Omental fat pad (tissue), 4 donors: ENCODE data around the gene ACTA1. TPM values are rescaled to one million over a fixed set of nuclear protein-coding genes. Genes with fewer than 3 reads are reported as not detected.
"Not testable (repeated sequence)": the region's sequence is repeated elsewhere in the genome, so short reads cannot be mapped to it uniquely, and the experiment has no call there.

ENCODE experiments used
- ATAC-seq: fragments of 150-250 bp; one replicate; pipeline ENCODE4 v1.9.1; 2016; ENCODE audit warnings: mild to moderate bottlenecking, moderate library complexity; ENCODE audit not compliant: low FRiP score
- DNase-seq: peaks from one replicate; pipeline ENCODE4 v3.0.0-alpha.2; 2019; ENCODE audit warnings: low spot score
- total RNA-seq, 4 donors: library from RNA; depleted of rRNA; stranded (reverse); fragments of >200 nt; gene quantifications; one replicate each; pipeline ENCODE4 v1.1.0, GENCODE V29; 2016
- TF ChIP-seq, protein P1 (sequence below), 3 donors: fragments of 450-650 bp; IDR thresholded peaks; one replicate each; pipeline ENCODE4 v1.5.1; 2016 to 2017; ENCODE audit warnings: antibody characterized with exemption in 3 of 3, mild to moderate bottlenecking in 3 of 3, moderate library complexity in 2 of 3

ACTA1 gene
- total RNA-seq, 4 donors from 2014 or later, result 0.56 TPM; not detected in 3

GRCh38 chr1:229420224-229420623, 13.7 kb downstream of the ACTA1 start:
- TF ChIP-seq, protein P1, sequence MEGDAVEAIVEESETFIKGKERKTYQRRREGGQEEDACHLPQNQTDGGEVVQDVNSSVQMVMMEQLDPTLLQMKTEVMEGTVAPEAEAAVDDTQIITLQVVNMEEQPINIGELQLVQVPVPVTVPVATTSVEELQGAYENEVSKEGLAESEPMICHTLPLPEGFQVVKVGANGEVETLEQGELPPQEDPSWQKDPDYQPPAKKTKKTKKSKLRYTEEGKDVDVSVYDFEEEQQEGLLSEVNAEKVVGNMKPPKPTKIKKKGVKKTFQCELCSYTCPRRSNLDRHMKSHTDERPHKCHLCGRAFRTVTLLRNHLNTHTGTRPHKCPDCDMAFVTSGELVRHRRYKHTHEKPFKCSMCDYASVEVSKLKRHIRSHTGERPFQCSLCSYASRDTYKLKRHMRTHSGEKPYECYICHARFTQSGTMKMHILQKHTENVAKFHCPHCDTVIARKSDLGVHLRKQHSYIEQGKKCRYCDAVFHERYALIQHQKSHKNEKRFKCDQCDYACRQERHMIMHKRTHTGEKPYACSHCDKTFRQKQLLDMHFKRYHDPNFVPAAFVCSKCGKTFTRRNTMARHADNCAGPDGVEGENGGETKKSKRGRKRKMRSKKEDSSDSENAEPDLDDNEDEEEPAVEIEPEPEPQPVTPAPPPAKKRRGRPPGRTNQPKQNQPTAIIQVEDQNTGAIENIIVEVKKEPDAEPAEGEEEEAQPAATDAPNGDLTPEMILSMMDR (IDR thresholded peaks at IDR 0.05), result no peak
- ATAC-seq (no peak), DNase-seq (no peak)

DNA sequence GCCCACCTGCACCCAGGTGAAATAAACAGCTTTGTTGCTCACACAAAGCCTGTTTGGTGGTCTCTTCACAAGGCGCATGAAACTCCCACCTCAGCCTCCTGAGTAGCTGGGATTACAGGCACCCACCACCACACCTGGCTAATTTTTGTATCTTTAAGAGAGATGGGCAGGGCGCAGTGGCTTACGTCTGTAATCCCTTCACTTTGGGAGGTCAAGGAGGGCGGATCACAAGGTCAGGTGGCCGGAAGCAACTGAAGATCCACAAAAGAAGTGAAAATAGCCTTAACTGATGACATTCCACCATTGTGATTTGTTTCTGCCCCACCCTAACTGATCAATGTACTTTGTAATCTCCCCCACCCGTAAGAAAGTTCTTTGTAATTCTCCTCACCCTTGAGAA, 15.3 kb downstream of the ACTA1 start:
- not testable (repeated sequence) for DNase-seq, ATAC-seq

DNA sequence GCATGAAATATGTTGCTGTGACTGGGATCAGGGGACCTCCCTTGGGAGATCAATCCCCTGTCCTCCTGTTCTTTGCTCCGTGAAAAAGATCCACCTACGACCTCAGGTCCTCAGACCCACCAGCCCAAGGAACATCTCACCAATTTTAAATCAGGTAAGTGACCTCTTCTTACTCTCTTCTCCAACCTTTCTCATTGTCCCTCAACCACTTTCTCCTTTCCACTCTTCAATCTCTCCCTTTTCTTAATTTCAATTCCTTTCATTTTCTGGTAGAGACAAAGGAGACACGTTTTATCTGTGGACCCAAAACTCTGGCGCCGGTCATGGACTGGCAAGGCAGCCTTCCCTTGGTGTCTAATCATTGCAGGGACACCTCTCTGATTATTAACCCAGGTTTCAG, 21.1 kb downstream of the ACTA1 start:
- not testable (repeated sequence) for ATAC-seq, DNase-seq

GRCh38 chr1:229412056-229412455, 21.8 kb downstream of the ACTA1 start:
- DNase-seq (no peak), ATAC-seq (no peak)
- TF ChIP-seq, protein P1 (IDR thresholded peaks at IDR 0.05), result no peak

DNA sequence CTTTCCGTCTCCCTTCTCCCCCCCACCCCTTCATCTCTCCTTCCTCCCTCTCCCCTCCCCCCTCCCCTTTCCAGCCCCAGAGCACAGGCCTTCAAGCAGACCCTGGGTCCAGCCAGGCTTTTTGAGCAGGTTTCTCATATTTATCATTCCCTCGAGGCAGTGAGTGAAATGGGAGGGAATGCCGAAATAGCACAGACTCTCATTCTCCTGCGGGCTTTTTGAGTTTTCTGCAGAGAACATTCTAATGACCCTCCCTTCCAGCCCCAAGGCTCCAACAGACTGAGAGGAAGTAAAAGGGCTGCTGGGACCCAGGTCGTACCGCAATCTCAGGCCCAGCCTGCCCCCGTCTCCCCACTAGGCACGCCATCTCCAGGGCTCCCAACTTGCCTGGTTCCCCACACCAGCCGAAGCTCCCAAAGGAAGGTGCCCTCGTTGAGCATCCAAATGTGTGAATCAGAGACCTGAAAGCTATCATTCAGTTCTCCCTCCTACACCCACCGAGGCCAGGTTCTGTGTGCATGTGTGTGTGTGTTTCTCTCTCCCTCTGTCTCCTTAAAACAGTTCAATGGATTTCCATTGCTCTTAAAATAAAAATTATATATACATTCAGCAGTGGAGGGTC, 22.3 kb downstream of the ACTA1 start:
- ATAC-seq (no peak), DNase-seq (no peak)
- TF ChIP-seq, protein P1 (IDR thresholded peaks at IDR 0.05), result no peak

GRCh38 chr1:229410692-229411433, 23.0 kb downstream of the ACTA1 start:
- ATAC-seq (peak; percentile 91), DNase-seq (no peak)
- TF ChIP-seq, protein P1 (IDR thresholded peaks at IDR 0.05), result no peak

GRCh38 chr1:229410370-229410691, 23.6 kb downstream of the ACTA1 start:
- no peak for ATAC-seq
- DNase-seq, result no peak
- TF ChIP-seq, protein P1 (IDR thresholded peaks at IDR 0.05), result no peak

DNA sequence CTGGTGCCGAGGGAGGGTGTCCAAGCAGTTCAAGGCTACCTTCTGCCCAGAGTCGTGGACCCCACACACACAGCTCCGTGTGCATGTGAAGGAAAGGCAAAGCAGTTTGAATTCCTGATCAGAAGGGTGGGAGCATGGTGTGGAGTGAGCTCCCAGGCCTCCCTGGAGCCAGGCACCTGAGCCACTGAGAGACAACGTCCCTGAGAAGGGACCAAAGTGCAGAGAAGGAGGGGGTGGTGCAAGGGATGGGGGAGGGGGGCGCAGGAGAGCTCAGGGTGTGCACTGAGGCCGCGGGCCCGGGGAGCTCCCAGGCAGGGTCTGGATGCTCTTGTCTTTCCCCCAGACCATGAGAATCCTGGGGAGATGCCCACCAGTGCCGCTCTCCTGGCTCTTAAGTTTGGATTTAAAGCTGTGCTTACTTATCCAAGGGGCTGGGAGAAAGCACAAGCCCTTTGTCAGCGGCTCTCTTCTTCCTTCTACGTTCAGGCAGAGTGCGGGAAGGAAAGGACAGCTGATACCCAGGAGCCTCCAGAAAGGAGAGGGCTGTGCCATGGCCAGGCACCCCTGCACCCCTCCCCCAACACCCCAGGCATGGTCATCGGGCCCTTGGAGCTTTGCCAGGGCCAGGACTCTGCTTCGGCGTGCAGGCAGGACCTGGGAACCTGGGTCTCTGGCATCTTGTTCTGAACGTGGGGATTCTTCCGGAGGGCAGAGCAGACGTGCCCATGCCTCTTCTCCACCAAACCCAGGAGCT, 24.1 kb downstream of the ACTA1 start:
- TF ChIP-seq, protein P1 (IDR thresholded peaks at IDR 0.05), result no peak
- ATAC-seq (no peak), DNase-seq (no peak)
